HG03521 (cell line): ENCODE measurements around the gene OR51V1.

ENCODE experiments used
- ATAC-seq: cut with Tn5 transposase; IDR thresholded peaks from one replicate; pipeline ENCODE4 v1.9.1; 2021; ENCODE audit warnings: mild to moderate bottlenecking, moderate library complexity; ENCODE audit not compliant: unreplicated experiment

Gene OR51V1

GRCh38 chr11:5231111-5231510, 30.6 kb upstream of the OR51V1 start:
- ATAC-seq, result no peak

GRCh38 chr11:5230266-5230665, 29.8 kb upstream of the OR51V1 start:
- no peak for ATAC-seq

- ATAC-seq, result no peak
Measured at GRCh38 chr11:5229796-5230195, 29.3 kb upstream of the OR51V1 start.

GRCh38 chr11:5229356-5229755, 28.9 kb upstream of the OR51V1 start:
- ATAC-seq, result no peak

- no peak for ATAC-seq
Measured at GRCh38 chr11:5228124-5228523, 27.6 kb upstream of the OR51V1 start.

- ATAC-seq, result no peak
Measured at GRCh38 chr11:5227681-5228080, 27.2 kb upstream of the OR51V1 start.

GRCh38 chr11:5226732-5227310, 26.3 kb upstream of the OR51V1 start, which contains the start of gene HBB:
Gene HBB (minus strand): TSS chr11:5227071. CDS start chr11:5227021, 50 bp downstream.
- no peak for ATAC-seq

GRCh38 chr11:5225480-5225871, 25.0 kb upstream of the OR51V1 start:
- no peak for ATAC-seq

- no peak for ATAC-seq
Measured at GRCh38 chr11:5224538-5225479, 24.3 kb upstream of the OR51V1 start.

- ATAC-seq, result no peak
Measured at GRCh38 chr11:5223686-5224085, 23.2 kb upstream of the OR51V1 start.

- ATAC-seq, result no peak
Measured at GRCh38 chr11:5223146-5223545, 22.7 kb upstream of the OR51V1 start.

GRCh38 chr11:5210376-5210885, 9.9 kb upstream of the OR51V1 start:
- ATAC-seq, result no peak

GRCh38 chr11:5204787-5205186, 4.3 kb upstream of the OR51V1 start:
- no peak for ATAC-seq

- ATAC-seq, result no peak
Measured at GRCh38 chr11:5203366-5203765, 2.9 kb upstream of the OR51V1 start.

GRCh38 chr11:5198285-5198684, 2.2 kb downstream of the OR51V1 start:
- no peak for ATAC-seq

- ATAC-seq, result no peak
Measured at GRCh38 chr11:5197536-5197935, 2.9 kb downstream of the OR51V1 start.

- no peak for ATAC-seq
Measured at GRCh38 chr11:5196731-5197130, 3.8 kb downstream of the OR51V1 start.

GRCh38 chr11:5196067-5196466, 4.4 kb downstream of the OR51V1 start:
- no peak for ATAC-seq

- ATAC-seq, result no peak
Measured at GRCh38 chr11:5192738-5193137, 7.7 kb downstream of the OR51V1 start.

GRCh38 chr11:5188201-5188600, 12.3 kb downstream of the OR51V1 start:
- ATAC-seq, result no peak

GRCh38 chr11:5178046-5178837, 22.2 kb downstream of the OR51V1 start:
- no peak for ATAC-seq
